RKO (cell line): Measurements from ENCODE around the gene CNTNAP2.
"Not testable (repeated sequence)": the region's sequence is repeated elsewhere in the genome, so short reads cannot be mapped to it uniquely, and the experiment has no call there.

Experiments used
- DNase-seq: peaks from one replicate; pipeline ENCODE4 v3.0.0-alpha.2; 2016; ENCODE audit warnings: low spot score

The CNTNAP2 gene

GRCh38 chr7:147567043-147567442, 1450.4 kb downstream of the CNTNAP2 start:
- no peak for DNase-seq

GRCh38 chr7:147569116-147569913, 1452.7 kb downstream of the CNTNAP2 start:
- DNase-seq, result no peak

- no peak for DNase-seq
Measured at GRCh38 chr7:147570390-147570789, 1453.8 kb downstream of the CNTNAP2 start.

DNA sequence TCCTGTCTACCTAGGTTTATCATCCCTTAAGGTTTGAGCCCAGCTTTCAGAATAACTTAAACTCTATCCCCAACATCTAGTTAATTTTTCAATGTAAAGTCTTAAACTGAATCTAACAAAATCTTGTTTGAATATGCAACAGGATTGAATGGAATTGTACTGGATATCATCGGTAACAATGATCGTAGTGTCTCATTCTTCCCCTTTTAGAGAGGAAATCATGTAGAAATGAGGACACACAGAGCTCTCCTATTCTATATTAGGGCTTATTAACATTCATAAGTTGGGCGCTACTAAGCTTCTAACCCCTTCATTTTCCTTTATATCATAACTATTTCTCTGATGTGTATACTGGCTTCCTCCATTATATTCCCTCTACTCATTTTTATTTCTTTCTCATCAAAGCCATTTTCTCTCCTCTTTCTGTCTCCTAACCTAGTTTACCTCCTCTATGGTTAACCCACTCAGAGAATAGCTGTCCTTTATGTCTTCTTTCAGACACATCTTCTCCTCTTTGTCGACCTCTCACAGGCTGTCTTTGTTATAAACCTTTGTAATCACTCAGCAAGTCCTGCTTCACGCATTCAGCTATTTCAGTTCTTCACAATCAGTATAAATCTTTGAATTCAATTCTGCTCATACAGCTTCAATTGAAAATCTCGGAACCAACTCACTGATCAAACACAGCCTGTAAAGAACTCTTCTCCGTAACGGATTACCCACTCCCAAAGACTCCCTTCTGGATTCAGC, 1455.0 kb downstream of the CNTNAP2 start:
- DNase-seq, result no peak

DNA sequence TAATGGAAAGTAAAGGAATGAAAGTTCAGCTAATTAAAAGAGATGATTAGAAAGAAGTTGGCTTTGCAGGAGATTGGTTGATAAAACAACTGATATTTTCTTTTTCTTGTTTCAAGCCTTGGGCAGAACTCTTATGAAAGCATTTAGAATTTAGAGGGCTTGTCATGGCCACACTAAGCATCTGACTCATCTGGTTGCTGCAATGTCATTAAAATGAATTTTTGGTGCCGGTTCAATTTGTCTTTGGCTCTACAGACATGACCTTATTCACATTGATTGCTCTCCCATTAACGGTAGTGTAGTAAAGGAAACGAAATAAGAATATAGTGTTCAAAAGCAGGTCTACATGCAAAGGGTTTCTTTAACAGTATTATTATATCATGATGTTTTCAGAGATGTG, 1461.6 kb downstream of the CNTNAP2 start:
- no peak for DNase-seq

- DNase-seq, result no peak
Measured at GRCh38 chr7:147579148-147579547, 1462.5 kb downstream of the CNTNAP2 start.

DNA sequence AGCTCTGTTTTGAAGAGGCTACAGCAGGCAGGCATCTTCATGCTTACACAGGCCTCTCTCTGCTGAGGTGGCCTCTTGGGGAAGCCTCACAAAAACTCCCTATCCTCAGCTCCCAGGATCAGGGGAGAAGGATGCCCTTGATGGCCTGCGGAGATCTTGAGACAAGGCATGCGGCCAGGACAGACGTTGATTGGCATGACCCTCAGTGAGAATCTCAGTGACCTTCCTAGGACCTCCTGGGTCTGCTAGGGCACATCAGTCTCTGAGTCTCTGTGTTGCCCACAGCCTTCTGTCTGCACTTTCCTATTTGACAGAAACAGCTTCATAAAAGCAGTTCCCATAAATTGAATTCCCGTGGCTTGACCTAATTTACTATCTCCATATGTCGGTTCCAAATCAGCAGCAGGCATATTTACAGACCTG, 1468.2 kb downstream of the CNTNAP2 start:
- no peak for DNase-seq

DNA sequence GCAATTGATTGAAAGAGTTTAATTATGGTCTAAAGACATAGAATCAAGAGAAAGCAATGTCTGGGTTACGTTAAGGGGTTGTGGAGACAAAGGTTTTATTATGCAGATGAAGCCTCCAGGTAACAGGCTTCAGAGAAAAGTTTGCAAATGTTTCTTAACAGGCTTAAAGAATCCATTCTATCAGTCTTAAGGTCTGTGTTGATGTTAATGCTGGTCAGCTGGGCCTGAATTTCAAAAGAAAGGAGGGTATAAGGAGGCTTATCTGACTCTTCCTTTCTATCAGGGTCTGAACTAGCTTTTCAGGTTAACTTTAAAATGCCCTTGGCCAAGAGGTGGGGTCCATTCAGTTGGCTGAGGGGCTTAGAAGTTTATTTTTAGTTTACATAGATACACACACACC, 1469.5 kb downstream of the CNTNAP2 start:
- no peak for DNase-seq

DNA sequence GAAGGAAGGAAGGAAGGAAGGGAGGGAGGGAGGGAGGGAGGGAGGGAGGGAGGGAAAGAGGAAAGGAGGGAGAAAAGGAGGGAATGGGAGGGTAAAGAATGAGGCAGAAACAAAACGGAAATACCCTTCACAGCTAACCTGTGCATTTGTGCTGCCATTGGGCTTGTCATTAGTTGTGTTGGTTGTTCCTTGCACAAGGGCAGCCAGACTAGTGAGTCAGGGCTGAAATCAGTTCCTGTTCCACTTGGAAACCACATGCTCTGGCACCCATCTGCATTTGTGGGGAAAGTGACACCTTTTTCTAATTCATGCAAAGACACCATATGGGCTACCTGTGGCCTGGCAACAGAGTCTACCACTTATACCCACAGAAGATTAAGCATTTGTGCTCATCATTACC, 1469.9 kb downstream of the CNTNAP2 start:
- no peak for DNase-seq

- no peak for DNase-seq
Measured at GRCh38 chr7:147593271-147594057, 1476.9 kb downstream of the CNTNAP2 start.

- DNase-seq, result no peak
Measured at GRCh38 chr7:147595042-147595441, 1478.4 kb downstream of the CNTNAP2 start.

GRCh38 chr7:147598687-147599086, 1482.1 kb downstream of the CNTNAP2 start:
- not testable (repeated sequence) for DNase-seq

DNA sequence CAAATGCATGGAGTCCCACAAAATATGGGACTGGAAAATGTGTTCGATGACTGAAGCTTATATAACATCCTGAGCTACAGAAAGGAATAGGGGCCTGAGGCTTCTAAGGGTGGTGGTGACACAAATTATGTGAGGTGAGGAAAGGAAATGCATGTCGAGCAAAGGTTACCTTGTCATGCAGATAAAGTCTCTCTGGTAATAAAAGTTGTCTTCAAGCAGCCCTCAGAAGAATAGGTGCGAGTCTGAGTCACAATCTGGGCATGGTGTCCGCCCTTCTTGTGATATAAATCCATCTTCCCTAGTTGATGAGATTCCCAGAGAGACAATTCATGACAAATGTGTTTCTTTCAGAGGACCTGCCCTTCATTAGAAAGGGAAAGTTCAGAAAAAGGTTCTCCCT, 1488.7 kb downstream of the CNTNAP2 start:
- DNase-seq, result no peak

DNA sequence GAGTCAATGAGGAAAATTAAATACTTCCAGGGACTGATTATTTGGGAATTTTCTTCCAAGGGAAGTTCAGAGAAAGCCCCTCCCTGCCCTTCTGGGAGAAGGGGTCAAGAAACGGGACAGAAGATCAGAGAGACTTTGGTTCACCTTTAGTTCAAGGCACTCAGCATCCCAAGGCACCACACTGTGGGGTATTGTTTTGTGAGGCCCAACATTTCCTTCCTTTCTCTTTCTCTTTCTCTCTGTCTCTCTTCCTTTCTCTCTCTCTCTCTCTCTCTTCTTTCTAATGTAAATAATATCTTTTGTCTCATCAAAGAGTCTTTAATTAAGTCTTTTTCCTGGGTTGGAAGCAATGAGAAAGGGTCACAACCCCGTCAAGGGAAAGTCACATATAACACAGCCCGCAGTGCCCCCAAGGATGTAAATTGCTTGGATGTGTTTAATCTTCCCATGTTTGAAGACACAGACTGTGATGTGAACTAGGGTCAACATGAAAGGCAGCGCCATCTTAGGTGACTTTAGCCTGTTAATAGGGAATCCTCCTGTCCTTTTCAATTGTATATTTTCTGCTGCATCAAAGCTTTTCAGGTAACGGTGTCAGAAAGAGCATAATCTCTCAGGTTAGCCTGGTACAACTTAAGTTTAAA, 1490.7 kb downstream of the CNTNAP2 start:
- DNase-seq, result no peak

DNA sequence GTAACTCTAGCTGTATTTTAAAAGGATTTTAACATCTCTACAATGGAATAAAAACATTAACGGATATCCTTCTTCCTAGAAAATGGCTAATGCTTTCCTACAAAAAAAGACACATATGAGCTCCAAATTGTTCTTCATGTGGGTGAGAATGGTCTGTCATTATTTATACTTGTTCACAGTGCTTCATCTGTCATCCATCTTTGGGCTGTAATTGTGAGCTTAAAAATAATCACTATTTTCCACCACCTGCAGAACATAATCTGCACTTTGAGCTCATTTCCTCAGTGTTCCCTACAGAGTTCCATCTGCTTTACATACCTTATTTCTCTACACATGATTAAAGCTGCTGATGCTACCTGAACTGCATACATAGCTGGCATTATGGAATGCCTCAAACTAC, 1494.8 kb downstream of the CNTNAP2 start:
- no peak for DNase-seq

- DNase-seq, result no peak
Measured at GRCh38 chr7:147635288-147635687, 1518.7 kb downstream of the CNTNAP2 start.

- no peak for DNase-seq
Measured at GRCh38 chr7:147636553-147636952, 1520.0 kb downstream of the CNTNAP2 start.

- DNase-seq, result no peak
Measured at GRCh38 chr7:147638566-147638965, 1522.0 kb downstream of the CNTNAP2 start.

DNA sequence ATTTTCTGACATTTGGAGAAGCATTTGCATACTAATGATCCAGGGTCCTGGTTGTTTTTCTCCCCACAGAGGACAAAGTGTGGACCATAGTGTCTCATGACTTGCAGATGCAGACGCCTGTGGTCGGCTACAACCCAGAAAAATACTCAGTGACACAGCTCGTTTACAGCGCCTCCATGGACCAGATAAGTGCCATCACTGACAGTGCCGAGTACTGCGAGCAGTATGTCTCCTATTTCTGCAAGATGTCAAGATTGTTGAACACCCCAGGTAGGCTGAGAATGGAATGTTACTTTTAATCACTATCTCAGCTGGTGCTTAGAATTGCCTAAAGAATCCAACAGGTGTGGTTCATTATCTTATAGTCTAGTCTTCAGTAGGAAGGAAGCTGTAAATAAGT, 1522.4 kb downstream of the CNTNAP2 start:
- no peak for DNase-seq

GRCh38 chr7:147639751-147640150, 1523.2 kb downstream of the CNTNAP2 start:
- no peak for DNase-seq

- DNase-seq, result no peak
Measured at GRCh38 chr7:147640821-147641220, 1524.2 kb downstream of the CNTNAP2 start.

GRCh38 chr7:147646568-147646967, 1530.0 kb downstream of the CNTNAP2 start:
- no peak for DNase-seq
